Bone marrow (tissue), 2 donors: ENCODE measurements around the gene UGGT2.

Source experiments
- DNase-seq, 2 donors: peaks; one replicate each; lab custom pipeline; 2025; lab: John Stamatoyannopoulos, UW

The UGGT2 gene, protein sequence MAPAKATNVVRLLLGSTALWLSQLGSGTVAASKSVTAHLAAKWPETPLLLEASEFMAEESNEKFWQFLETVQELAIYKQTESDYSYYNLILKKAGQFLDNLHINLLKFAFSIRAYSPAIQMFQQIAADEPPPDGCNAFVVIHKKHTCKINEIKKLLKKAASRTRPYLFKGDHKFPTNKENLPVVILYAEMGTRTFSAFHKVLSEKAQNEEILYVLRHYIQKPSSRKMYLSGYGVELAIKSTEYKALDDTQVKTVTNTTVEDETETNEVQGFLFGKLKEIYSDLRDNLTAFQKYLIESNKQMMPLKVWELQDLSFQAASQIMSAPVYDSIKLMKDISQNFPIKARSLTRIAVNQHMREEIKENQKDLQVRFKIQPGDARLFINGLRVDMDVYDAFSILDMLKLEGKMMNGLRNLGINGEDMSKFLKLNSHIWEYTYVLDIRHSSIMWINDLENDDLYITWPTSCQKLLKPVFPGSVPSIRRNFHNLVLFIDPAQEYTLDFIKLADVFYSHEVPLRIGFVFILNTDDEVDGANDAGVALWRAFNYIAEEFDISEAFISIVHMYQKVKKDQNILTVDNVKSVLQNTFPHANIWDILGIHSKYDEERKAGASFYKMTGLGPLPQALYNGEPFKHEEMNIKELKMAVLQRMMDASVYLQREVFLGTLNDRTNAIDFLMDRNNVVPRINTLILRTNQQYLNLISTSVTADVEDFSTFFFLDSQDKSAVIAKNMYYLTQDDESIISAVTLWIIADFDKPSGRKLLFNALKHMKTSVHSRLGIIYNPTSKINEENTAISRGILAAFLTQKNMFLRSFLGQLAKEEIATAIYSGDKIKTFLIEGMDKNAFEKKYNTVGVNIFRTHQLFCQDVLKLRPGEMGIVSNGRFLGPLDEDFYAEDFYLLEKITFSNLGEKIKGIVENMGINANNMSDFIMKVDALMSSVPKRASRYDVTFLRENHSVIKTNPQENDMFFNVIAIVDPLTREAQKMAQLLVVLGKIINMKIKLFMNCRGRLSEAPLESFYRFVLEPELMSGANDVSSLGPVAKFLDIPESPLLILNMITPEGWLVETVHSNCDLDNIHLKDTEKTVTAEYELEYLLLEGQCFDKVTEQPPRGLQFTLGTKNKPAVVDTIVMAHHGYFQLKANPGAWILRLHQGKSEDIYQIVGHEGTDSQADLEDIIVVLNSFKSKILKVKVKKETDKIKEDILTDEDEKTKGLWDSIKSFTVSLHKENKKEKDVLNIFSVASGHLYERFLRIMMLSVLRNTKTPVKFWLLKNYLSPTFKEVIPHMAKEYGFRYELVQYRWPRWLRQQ (N-terminal part only)

DNA sequence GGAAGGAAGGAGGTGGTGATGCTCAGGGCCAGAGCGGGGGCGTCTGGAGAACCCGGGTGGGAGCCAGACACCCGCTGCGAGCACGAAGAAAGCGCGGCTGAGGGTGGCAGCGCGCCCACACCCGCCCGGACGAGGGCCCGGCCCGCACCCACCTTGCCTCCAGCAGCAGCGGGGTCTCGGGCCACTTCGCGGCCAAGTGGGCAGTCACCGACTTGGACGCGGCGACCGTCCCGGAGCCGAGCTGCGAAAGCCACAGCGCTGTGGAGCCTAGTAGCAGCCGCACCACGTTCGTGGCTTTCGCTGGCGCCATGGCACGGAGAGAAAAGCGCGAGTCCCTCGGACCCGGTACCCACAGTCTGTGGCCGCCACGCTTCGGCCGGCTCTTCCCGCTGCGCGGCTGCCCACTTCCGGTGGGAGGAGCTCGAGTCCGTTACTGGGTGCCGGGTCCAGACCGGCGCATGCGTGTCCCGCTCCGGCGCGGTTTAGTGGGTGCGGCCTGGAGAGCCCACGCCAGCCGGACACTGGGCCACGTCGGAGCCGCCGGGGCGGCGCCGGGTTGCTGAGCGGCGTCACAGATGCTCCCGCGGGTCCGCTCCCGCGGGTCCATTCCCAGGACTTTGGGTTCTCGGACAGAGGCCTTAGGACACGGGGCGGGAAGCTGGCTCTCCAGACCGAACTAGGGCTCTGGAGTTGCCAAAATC lies at the start of gene UGGT2:
Gene UGGT2, minus strand, starts transcription at position 399 of the 701 bp plus-strand sequence. Its CDS starts 89 bp downstream, at position 310.
- DNase-seq: peak in 1 of 2 donors; percentile 71

DNA sequence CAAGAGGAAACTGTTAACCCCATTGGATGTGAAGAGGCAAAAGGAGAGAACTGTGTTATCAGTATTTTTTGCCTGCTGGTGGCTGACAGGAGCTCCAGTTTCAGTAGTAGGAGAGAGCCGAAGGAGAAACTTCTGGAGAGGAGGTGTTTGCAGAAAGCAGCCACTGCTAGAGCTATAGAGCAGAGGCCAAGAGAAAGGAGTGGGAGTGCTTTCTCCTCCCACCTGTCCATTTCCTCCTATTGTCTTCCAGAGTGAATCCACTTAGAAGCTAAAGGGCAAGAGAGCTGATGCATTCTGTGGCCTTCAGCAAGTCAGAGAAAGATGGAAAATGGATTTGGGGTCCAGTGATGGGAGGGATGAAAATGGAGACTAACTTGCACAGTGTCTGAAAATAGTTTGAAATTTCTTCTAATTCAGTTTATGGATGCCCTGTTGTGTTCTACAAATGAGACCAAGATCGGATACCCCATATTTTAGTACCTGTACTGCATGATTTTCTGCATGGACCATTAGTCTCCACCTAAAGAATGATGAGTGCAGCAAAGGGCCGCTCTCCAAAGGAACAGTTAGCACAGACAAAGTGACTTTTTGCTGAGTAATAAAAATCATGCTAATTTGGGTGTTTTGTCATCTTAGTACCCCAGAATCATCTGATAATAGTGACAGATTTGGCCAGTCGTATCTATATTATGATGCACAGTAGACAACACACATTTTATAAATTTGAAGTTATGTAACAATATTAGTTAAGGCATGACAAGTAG lies 47.4 kb upstream of the UGGT2 start:
- DNase-seq: no peak

DNA sequence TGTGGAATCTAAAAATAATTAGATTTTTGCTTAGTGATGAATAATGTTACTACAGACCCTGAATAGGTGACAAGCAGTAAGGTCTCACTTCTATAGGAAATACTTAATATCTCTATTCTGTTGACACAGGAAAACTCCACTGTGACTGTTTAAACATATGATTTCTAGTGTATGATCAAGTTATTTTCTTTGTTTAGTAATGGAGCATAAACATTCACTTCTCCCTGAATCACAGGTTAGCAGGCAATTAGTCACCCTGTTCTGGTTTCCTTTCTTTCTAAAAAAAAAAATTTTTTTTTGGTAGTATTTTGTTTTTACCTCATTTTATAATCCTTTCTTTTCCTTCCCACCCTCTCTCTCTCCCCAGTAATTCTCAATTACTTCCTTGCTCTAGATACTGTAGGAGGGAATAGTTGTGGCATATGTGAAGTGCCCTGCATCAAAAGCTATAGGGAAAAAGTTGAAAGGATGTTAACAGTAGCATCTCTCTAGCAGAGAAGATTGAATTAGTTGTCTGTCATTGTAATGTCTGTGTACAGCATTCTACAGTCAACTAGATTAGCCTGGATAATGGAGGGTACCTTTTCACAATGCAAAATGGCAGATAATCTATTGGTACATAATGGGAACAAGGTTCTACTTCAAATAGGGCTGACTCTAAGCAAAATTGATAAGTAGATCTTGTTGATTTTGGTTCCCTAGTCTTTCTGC lies 40.2 kb upstream of the UGGT2 start:
- no peak for DNase-seq

DNA sequence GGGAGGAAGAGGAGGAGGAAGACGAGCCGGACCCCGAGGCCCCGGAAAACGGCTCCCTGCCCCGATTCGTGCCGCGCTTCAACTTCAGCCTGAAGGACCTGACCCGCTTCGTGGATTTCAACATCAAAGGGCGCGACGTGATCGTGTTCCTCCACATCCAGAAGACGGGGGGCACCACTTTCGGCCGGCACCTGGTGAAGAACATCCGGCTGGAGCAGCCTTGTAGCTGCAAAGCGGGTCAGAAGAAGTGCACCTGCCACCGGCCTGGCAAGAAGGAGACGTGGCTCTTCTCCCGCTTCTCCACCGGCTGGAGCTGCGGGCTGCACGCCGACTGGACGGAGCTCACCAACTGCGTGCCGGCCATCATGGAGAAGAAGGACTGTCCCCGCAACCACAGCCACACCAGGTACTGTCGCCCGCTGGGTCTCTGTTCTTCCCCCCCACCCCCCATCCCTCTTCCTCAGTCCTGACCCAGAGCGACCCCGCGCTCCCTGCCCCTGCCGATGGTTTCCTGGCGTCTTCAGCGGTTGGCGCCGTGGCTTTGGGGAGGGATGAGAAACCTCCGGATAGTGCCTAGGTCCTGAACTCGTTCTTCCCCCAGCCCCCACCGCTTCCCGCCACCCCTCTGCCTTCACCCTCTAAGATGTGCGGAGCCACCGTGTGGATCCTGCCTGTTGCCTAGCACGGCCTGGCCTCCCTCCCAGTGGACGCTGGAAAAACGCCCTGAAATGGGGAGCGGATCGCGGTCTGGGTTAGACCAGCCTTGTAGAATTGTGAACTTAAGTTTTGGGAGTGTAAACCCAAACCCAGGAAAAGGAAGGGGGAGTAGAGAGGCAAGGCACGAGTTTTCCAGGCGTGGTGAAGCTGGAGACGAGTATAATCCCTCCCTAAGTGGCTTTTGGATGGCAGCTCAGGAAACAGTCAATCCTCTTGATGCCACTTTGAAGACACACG lies 38.2 kb upstream of the UGGT2 start:
- no peak for DNase-seq

DNA sequence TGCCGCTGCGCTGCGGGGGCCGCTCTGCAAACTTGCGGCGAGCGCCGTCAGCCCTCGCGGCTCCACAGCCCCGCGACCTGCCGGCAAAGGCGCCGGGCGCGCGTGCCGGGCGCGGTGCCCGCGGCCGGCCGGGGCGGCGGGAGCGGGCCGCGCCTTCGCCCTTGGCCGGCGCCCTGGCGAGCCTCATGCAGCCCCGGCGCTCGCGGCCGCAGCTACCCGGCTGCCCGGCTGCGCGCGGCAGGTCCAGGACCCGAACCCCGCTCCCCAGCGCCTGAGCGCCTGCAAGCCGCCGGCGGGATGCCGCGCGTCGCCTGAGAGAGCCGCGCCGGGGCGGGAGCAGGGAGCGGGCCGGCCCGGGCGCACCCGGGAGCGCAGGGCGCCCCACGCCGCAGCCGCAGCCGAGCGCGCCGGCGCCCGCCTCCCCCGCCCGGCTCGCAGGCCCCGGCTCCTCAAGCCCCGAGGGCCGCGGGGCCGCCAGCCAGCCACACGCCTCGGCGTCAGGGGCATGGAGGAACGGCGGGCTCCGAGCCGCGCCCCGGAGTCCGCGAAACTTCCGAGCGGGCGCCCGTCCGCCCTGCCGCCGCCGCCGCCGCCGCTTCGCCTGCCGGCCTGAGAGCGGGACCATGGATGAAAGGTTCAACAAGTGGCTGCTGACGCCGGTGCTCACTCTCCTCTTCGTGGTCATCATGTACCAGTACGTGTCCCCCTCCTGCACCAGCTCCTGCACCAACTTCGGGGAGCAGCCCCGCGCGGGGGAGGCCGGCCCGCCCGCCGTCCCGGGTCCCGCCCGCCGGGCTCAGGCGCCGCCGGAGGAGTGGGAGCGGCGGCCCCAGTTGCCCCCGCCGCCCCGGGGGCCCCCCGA lies 37.3 kb upstream of the UGGT2 start:
- DNase-seq: no peak

DNA sequence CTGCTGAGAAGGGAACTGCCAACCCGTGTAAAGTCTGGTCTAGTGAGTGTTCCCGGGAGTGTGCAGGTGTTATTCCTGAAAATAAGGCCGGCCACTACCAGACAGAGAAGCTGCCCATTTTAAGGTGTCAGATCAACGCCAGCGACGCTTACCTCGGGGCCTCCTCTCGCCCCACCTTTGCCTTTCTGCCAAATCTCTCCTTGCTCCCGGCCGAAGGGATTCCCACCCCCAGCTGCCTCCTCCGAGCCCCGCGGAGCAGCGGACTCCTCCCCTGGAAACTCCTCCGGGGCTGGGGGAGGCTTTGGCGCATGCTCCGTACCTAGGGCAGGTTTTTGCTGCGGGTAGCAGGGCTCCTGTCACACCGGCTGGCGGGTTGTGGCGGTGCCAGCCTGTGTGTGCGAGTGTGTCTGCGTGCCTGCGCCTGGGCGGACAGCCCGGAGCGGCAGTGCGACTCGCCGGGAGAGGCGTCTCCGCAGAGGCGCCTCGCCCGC lies 36.6 kb upstream of the UGGT2 start, which contains the start of gene HS6ST3:
Gene HS6ST3, plus strand, starts transcription at position 359 of the 491 bp plus-strand sequence.
- DNase-seq: peak in 1 of 2 donors; percentile 27

DNA sequence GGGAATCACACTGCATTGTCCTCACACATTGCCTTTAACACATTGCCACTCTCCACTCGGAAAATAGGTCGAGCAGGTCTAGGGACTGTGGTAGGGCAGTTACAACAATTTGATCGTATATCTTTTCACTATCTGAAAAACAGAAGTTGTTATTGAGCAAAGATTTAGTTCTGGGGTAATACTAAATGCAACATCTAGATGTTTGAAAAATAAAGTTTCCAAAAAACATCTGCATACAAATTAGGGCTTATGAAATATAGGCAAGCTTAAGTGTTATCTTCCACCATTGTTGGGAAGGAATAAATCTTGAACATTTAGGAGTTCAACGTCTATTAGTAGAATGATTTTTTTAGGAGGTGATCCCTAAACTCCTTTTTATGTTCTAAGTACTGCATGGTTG lies 35.9 kb upstream of the UGGT2 start:
- no peak for DNase-seq

DNA sequence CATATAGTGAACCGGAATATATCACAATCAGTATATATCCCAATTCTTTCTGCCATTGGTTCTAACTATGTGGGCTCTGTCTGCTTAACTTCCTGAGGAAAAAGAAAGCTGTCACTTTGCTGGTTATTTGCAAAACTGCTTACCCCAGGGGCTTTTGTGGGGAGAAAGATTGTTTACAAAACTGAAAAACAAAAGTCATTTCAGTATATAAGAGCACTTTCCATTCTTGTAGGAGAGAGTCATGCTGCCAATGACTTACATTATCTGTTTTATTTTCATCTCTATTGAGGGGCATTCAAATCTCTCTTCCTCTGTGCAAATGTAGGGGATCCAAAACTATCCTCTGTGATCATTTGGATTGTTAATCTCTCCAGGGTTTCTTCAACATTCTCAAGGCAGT lies 33.5 kb upstream of the UGGT2 start:
- no peak for DNase-seq

DNA sequence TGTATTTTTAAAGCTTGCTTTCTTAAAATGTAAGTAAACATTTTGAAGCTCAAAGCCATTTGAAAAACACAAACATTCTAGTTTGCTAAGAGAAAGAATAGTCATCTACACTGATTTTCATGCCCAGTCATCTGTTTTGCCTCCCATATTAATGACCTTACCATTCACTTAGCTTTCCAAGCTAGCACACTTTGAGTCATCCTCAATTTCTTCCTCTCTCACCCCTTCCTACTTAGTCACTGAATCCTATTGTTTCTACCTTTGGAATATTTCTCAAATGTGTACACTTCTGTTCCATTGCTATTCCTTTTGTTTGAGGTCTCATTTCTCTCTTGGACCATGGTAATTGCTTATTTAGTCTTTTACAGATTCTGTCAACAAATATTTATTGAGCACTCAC lies 29.4 kb upstream of the UGGT2 start:
- no peak for DNase-seq

DNA sequence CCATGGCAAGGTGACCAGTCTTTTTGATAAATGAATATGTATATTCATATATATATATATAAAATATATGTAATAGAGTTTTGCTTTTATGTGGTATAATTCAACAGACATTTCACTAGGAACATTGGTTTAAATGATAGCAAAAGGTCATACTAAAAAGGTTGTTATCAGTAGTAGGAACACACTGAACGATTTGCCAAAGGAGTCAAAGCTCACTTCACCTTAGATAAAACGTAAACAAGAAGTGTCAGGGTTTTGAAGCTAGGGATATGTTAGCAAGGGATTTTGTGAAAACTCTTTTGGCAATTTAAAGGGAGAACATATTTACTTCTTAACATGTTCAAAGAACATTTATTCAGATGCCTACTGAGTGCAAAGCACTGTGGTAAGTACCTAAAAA lies 28.7 kb upstream of the UGGT2 start:
- no peak for DNase-seq

DNA sequence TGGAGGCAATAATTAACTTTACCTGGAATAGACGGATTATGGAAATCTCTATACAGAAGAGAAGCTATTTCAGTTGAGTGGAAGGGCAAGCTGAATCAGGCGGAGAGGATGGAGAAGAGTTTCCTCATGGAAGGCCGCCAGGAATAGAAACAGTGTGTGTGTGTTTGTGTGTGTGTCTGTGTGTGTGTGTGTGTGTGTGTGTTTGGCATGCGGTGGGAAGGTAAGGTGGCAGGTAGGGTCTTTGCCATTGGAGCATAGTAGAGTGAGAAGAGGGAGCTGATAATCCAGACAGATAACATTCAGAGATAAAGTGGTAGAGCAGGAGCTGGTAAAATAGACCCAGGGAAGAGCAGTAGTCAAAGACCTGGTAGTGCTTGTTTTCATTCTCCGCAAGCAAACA lies 27.5 kb upstream of the UGGT2 start:
- no peak for DNase-seq

DNA sequence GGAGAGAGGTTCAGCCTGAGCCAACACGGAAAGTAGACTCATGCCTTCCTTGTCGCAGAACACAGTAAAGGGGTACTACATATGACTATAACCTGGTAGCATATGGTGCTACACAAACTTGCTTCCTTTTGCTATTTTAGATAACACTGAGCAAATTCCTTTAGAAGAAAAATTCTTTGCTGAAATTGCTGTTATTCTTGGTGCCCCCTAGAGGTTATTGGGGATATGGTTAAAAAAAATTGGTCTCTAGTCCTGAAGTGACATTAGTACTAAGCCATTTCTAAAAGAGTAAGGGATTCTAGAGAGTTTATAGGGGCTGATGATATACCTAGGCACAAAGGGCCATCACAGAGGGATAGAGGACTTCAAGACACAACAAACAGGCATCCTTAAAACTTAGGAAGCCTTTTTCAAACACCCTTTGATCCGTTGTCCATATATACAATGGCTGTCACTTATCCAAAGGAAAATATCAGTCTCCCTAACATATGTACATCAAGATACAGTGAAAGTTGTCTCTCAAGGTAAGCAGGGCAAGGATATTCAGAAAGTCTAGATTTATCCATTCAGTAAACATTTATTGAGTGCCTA lies 22.8 kb upstream of the UGGT2 start:
- no peak for DNase-seq

DNA sequence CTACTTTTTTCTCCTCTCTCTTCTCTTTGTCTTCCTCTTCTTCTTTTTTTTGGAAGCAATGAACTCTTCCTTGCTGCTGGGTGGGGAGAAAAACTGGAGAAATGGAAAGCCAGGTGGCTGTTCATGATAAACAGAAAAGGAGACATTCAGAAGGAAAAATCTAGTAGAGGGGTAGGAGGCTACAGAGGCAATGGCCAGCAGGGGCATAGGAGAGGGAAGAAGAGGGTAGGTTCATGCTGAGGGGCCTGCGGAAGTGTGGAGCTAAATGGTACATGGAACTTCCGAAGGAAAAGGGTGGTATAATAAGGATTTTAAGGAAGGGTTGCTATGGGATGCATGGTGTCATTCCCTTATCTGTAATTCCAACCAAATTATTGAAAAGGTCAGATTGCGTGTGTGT lies 19.2 kb upstream of the UGGT2 start:
- no peak for DNase-seq

DNA sequence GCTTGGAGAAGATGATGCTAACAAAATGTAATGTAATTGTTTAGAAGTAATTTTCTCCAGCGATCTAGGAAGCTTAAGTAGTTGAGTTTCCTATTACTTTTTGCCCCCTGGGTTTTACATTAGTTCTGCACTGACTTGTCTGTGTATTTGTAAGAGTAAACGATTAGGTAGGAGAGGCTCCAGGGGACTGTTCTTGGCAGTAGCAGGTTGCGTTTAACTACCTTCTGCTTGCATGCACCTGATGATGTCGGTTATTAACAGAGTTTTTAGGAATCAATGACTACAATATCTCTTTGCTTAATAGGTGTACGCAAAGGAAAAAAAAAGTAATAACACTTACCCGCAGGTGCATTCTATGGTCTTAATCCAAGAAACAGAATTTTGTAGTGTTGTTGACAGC lies 18.3 kb upstream of the UGGT2 start:
- DNase-seq: no peak

DNA sequence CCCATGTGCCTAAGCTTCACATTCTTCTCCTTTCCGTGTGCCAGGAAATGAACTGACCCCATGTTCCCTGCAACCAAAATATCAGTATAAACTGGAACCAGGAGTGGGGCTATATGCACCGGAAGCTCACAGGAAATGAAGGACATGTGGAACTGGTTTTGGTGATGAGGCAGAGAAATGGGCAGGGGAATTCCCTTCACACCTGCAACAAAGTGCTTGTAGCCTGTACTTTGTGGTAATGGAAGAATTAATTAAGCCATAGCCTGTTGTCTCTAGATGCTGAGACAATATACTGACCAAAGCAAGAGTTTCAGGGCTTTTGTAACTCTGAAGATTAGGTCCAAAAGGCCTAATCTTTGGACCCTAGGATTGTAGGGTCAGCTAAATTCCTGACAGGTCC lies 15.5 kb upstream of the UGGT2 start:
- no peak for DNase-seq

DNA sequence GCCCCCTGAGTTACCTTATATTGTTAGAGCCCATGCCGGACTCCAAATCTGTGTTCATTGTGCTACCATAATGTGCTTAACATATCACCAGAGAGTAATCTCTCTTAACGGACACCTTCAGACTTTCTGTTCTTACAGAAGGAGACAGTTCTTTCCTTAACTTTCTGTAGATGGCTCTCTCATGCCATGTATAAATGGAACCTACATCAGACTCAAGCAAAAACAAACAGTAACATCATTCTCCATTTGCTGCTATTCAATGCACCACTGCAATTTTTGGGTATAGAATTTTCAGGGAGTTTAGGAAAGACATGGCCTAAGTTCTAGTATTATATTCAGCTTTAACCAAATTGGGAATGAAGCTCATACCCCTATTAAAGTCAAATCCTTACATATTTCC lies 12.6 kb upstream of the UGGT2 start:
- no peak for DNase-seq

DNA sequence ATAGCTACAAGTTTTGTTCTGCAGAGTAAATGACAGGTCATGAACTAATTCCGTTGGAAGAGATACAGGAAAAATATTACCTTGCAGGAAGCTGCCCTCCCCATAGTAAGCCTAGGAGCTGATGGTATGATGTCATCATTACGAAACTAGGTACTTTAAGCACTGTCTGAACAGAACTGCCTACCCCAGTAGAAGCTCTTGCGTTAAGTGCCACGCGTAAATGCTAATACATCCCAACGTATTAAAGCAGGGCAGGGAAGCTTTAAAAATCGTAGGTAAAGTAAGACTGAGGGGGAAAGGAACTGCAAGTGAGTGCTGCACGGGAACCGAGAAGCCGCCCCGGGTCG lies 572 bp downstream of the UGGT2 start:
- DNase-seq: no peak
